HEK293T (cell line): ENCODE results near the gene CREB3L1.
A peak's percentile ranks its signal among the peaks of the same experiment; 100 is the strongest.

Source experiments
- CTCF ChIA-PET: fragments of 350-600 bp; formaldehyde crosslinking; extraction: SDS; loops from one replicate; lab custom pipeline; 2021; ENCODE audit warnings: antibody characterized with exemption, inconsistent platforms; lab: Yijun Ruan, JAX
- POLR2A ChIA-PET: fragments of 350-600 bp; formaldehyde crosslinking; extraction: SDS; loops from one replicate; lab custom pipeline; 2020; ENCODE audit warnings: antibody characterized with exemption, inconsistent platforms; lab: Yijun Ruan, JAX
- DNase-seq: peaks from one replicate; pipeline ENCODE4 v3.0.0; 2012; ENCODE audit warnings: mixed read lengths; ENCODE audit errors: extremely low spot score
- ARNT ChIP-seq: fragments of 450-650 bp; IDR thresholded peaks from 2 replicates; pipeline ENCODE4 v1.6.1; 2017; ENCODE audit warnings: mild to moderate bottlenecking
- BHLHE40 ChIP-seq: fragments of 450-650 bp; IDR thresholded peaks from 2 replicates; pipeline ENCODE4 v1.6.1; 2016; ENCODE audit warnings: mild to moderate bottlenecking, moderate library complexity, borderline replicate concordance
- CTBP1 ChIP-seq: fragments of 450-650 bp; IDR thresholded peaks from 2 replicates; pipeline ENCODE4 v1.6.1; 2016; ENCODE audit warnings: borderline replicate concordance
- ELF4 ChIP-seq: fragments of 450-650 bp; IDR thresholded peaks from 2 replicates; pipeline ENCODE4 v1.6.1; 2017; ENCODE audit warnings: antibody characterized with exemption
- FOXA1 ChIP-seq: fragments of 450-650 bp; IDR thresholded peaks from 2 replicates; pipeline ENCODE4 v1.6.1; 2016; ENCODE audit warnings: mild to moderate bottlenecking
- FOXK2 ChIP-seq: fragments of 450-650 bp; IDR thresholded peaks from 2 replicates; pipeline ENCODE4 v1.6.1; 2016; ENCODE audit warnings: mild to moderate bottlenecking
- FOXM1 ChIP-seq: fragments of 450-650 bp; IDR thresholded peaks from 2 replicates; pipeline ENCODE4 v1.6.1; 2017; ENCODE audit warnings: mild to moderate bottlenecking, borderline replicate concordance
- HDGF ChIP-seq: fragments of 450-650 bp; IDR thresholded peaks from 2 replicates; pipeline ENCODE4 v1.6.1; 2017; ENCODE audit warnings: antibody characterized with exemption, borderline replicate concordance
- L3MBTL2 ChIP-seq: fragments of 450-650 bp; conservative IDR thresholded peaks from 2 replicates; pipeline ENCODE4 v1.6.1; 2016; ENCODE audit warnings: mild to moderate bottlenecking
- LEF1 ChIP-seq: fragments of 450-650 bp; IDR thresholded peaks from 2 replicates; pipeline ENCODE4 v1.6.1; 2017; ENCODE audit warnings: mild to moderate bottlenecking, borderline replicate concordance
- NFRKB ChIP-seq: fragments of 450-650 bp; IDR thresholded peaks from 2 replicates; pipeline ENCODE4 v1.6.1; 2016; ENCODE audit warnings: mild to moderate bottlenecking, moderate library complexity
- PKNOX1 ChIP-seq: fragments of 450-650 bp; IDR thresholded peaks from 2 replicates; pipeline ENCODE4 v1.6.1; 2016
- SP1 ChIP-seq: fragments of 450-650 bp; IDR thresholded peaks from 2 replicates; pipeline ENCODE4 v1.6.1; 2017
- SUZ12 ChIP-seq: fragments of 450-650 bp; IDR thresholded peaks from 2 replicates; pipeline ENCODE4 v1.6.1; 2016; ENCODE audit warnings: mild to moderate bottlenecking
- TARDBP ChIP-seq: fragments of 450-650 bp; IDR thresholded peaks from 2 replicates; pipeline ENCODE4 v1.6.1; 2016
- ZNF384 ChIP-seq: fragments of 450-650 bp; IDR thresholded peaks from 2 replicates; pipeline ENCODE4 v1.6.1; 2016

Gene CREB3L1

GRCh38 chr11:46345881-46346484, 68.5 kb downstream of the CREB3L1 start:
- TF ChIP-seq PKNOX1 (no peak), FOXM1 (no peak), ELF4 (no peak), TARDBP (no peak), CTBP1 (no peak), NFRKB (no peak), SUZ12 (no peak), HDGF (no peak), FOXA1 (no peak), ZNF384 (no peak), LEF1 (no peak), FOXK2 (no peak), ARNT (no peak), BHLHE40 (no peak), L3MBTL2 (no peak), SP1 (no peak)
- POLR2A ChIA-PET = interaction anchor here (1.0 kb wide), 2 partner anchors 24 to 103 kb away, joined by 3 to 5 read pairs; no protein-coding TSS in a partner anchor
- CTCF ChIA-PET = interaction anchor here (1.4 kb wide), 1 partner anchor 46 kb away, joined by 4 read pairs; the partner anchor contains the start of gene CHRM4
- DNase-seq = no peak

- TF ChIP-seq FOXM1 (peak; percentile 37; the same call in 1 of the 2 replicates), ARNT (peak; percentile 70), CTBP1 (no peak)
- peak; percentile 98 for DNase-seq
- POLR2A ChIA-PET = interaction anchor here (1.0 to 2.1 kb wide), 2 partner anchors 17 to 104 kb away, joined by 3 to 10 read pairs; no protein-coding TSS in a partner anchor
- CTCF ChIA-PET = interaction anchor here (0.7 to 2.6 kb wide), 4 partner anchors 8 to 45 kb away, joined by 3 to 10 read pairs (median 4); partner anchors contain the start of gene CHRM4
Observed at GRCh38 chr11:46346886-46347636, 69.6 kb downstream of the CREB3L1 start, which contains the start of gene DGKZ. TSS of gene DGKZ (plus strand) at chr11:46347463. CDS start at chr11:46347660, 197 bp downstream.

- POLR2A ChIA-PET = interaction anchor here (1.0 to 2.1 kb wide), 4 partner anchors 9 to 105 kb away, joined by 3 to 10 read pairs (median 4); no protein-coding TSS in a partner anchor
- TF ChIP-seq ARNT (no peak), LEF1 (no peak)
- CTCF ChIA-PET = interaction anchor here (0.7 to 2.6 kb wide), 3 partner anchors 9 to 36 kb away, joined by 3 to 10 read pairs (median 3); no protein-coding TSS in a partner anchor
- DNase-seq = no peak
Observed at GRCh38 chr11:46347637-46348311, 70.3 kb downstream of the CREB3L1 start.

- TF ChIP-seq ZNF384 (no peak), L3MBTL2 (no peak), PKNOX1 (no peak), HDGF (no peak), FOXA1 (no peak), TARDBP (no peak), NFRKB (no peak), SUZ12 (no peak), ARNT (no peak), FOXM1 (no peak), ELF4 (no peak), SP1 (no peak), CTBP1 (no peak)
- POLR2A ChIA-PET = interaction anchor here (0.5 to 2.1 kb wide), 6 partner anchors 10 to 106 kb away, joined by 3 to 10 read pairs (median 4); no protein-coding TSS in a partner anchor
- DNase-seq = no peak
- CTCF ChIA-PET = interaction anchor here (0.8 to 2.6 kb wide), 2 partner anchors 12 to 34 kb away, joined by 4 to 10 read pairs; no protein-coding TSS in a partner anchor
Observed at GRCh38 chr11:46348566-46349401, 71.3 kb downstream of the CREB3L1 start.

GRCh38 chr11:46350695-46351094, 73.2 kb downstream of the CREB3L1 start:
- DNase-seq = no peak
- TF ChIP-seq PKNOX1 (no peak), HDGF (no peak), SUZ12 (no peak), FOXA1 (no peak), NFRKB (no peak), TARDBP (no peak), BHLHE40 (no peak), CTBP1 (no peak), L3MBTL2 (no peak)
- POLR2A ChIA-PET = interaction anchor here (1.3 to 1.7 kb wide), 2 partner anchors 10 to 107 kb away, joined by 3 to 7 read pairs; no protein-coding TSS in a partner anchor
- CTCF ChIA-PET = interaction anchor here (1.6 to 2.2 kb wide), 2 partner anchors 10 to 15 kb away, joined by 11 to 14 read pairs; no protein-coding TSS in a partner anchor
